ENCODE data around the gene ZDHHC12.
A peak's percentile ranks its signal among the peaks of the same experiment; 100 is the strongest.

Gene ZDHHC12

DNA sequence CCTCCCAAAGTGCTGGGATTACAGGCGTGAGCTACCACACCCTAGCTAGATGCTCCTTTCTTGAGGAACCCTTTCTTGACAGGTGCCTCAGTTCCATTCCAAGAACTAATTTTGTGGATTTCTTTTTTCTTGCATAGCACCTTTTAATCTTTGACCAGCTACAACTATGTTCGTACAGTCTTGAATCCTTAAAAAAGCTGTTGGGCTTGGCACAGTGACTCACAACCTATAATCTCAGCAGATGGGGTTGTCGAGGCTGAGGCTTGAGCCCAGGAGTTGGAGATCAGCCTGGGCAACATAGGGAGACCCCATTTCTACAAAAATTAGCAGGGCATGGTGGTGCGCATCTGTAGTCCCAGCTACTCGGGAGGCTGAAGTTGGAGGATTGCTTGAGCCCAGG is 49.1 kb upstream of the ZDHHC12 start:
- CTCF ChIA-PET: interaction anchor here (1.1 to 1.5 kb wide), 3 partner anchors 12 to 45 kb away, joined by 3 to 6 read pairs (median 3); partner anchors contain the start of gene ENDOG
- no peaks in the 10 kb centered on the region for H3K4me1 ChIP-seq (ENCODE audit: control insufficient read depth, insufficient read depth, low read length)
- no peaks in the 10 kb centered on the region for H3K9me3 ChIP-seq (ENCODE audit: control insufficient read depth, insufficient read depth, low read depth, low read length)
- H3K4me3 ChIP-seq (ENCODE audit: low read depth, low read length): no peak overlapping the region
- POLR2A ChIA-PET: interaction anchor here (0.6 to 1.2 kb wide), 4 partner anchors 14 to 829 kb away, joined by 3 to 6 read pairs (median 5); partner anchors contain the start of genes ENDOG and TBC1D13
- H3K36me3 ChIP-seq (ENCODE audit: control insufficient read depth in 2 of 2, insufficient read depth in 1 of 2, low read length in 2 of 2): peaks cover 0 to 9% of the 10 kb centered on the region in 2 experiments; a peak in 1 of 3 replicates
- TF ChIP-seq, protein P1, sequence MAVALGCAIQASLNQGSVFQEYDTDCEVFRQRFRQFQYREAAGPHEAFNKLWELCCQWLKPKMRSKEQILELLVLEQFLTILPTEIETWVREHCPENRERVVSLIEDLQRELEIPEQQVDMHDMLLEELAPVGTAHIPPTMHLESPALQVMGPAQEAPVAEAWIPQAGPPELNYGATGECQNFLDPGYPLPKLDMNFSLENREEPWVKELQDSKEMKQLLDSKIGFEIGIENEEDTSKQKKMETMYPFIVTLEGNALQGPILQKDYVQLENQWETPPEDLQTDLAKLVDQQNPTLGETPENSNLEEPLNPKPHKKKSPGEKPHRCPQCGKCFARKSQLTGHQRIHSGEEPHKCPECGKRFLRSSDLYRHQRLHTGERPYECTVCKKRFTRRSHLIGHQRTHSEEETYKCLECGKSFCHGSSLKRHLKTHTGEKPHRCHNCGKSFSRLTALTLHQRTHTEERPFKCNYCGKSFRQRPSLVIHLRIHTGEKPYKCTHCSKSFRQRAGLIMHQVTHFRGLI (tag by site-specific recombination; IDR thresholded peaks at IDR 0.05): peak; percentile 79; the same call in 1 of the 2 replicates
- TF ChIP-seq ZNF701 (tag by site-specific recombination; IDR thresholded peaks at IDR 0.05) (no peak), ZNF335 (tag by site-specific recombination; conservative IDR thresholded peaks at IDR 0.05) (no peak), ZNF624 (tag by site-specific recombination; IDR thresholded peaks at IDR 0.05) (no peak), ZNF311 (tag by site-specific recombination; IDR thresholded peaks at IDR 0.05; ENCODE audit: borderline replicate concordance) (no peak), ZNF133 (tag by site-specific recombination; IDR thresholded peaks at IDR 0.05) (no peak)
- no peak overlapping the region for H3K27ac ChIP-seq (ENCODE audit: extremely low read depth, low read depth, low read length)

- POLR2A ChIA-PET: interaction anchor here (1.0 to 1.2 kb wide), 5 partner anchors 11 to 58 kb away, joined by 3 to 5 read pairs (median 4); partner anchors contain the start of genes ENDOG and SPOUT1
- peaks cover 0 to 16% of the 10 kb centered on the region in 2 experiments; a peak in 1 of 3 replicates for H3K36me3 ChIP-seq (ENCODE audit: control insufficient read depth in 2 of 2, insufficient read depth in 1 of 2, low read length in 2 of 2)
- peak within 1 kb of the TSS; percentile 64 for H3K4me3 ChIP-seq (ENCODE audit: low read depth, low read length)
- no peaks in the 10 kb centered on the region for H3K9me3 ChIP-seq (ENCODE audit: control insufficient read depth, insufficient read depth, low read depth, low read length)
- H3K4me1 ChIP-seq (ENCODE audit: control insufficient read depth, insufficient read depth, low read length): no peaks in the 10 kb centered on the region
- H3K27ac ChIP-seq (ENCODE audit: extremely low read depth, low read depth, low read length): peak within 1 kb of the TSS; percentile 85
- CTCF ChIA-PET: interaction anchor here (0.9 to 1.5 kb wide), 5 partner anchors 14 to 46 kb away, joined by 3 to 7 read pairs (median 5); partner anchors contain the start of gene ENDOG
- peak; percentile 70 for TF ChIP-seq EGR2 (tag by site-specific recombination; IDR thresholded peaks at IDR 0.05; ENCODE audit: low read depth)
- TF ChIP-seq ZNF654 (tag by site-specific recombination; IDR thresholded peaks at IDR 0.05; ENCODE audit: low read depth): no peak
- no peak for TF ChIP-seq ZNF140 (tag by site-specific recombination; IDR thresholded peaks at IDR 0.05)
- TF ChIP-seq GLIS2 (tag by site-specific recombination; IDR thresholded peaks at IDR 0.05): peak; percentile 80
- TF ChIP-seq PATZ1 (tag by site-specific recombination; IDR thresholded peaks at IDR 0.05): peak; percentile 90
- TF ChIP-seq ZNF16 (tag by site-specific recombination; IDR thresholded peaks at IDR 0.05; ENCODE audit: low read depth): no peak
- no peak; the same call in 1 of the 2 replicates for TF ChIP-seq WT1 (tag by site-specific recombination; IDR thresholded peaks at IDR 0.05)
- peak; percentile 97 for TF ChIP-seq ZFP37 (tag by site-specific recombination; IDR thresholded peaks at IDR 0.05)
- TF ChIP-seq ZNF585B (tag by site-specific recombination; IDR thresholded peaks at IDR 0.05): no peak
- TF ChIP-seq ZNF24 (tag by site-specific recombination; IDR thresholded peaks at IDR 0.05): peak; percentile 85
- peak; percentile 71; the same call in 1 of the 2 replicates for TF ChIP-seq ZSCAN18 (tag by site-specific recombination; IDR thresholded peaks at IDR 0.05)
- TF ChIP-seq TSHZ1 (tag by site-specific recombination; IDR thresholded peaks at IDR 0.05; ENCODE audit: borderline replicate concordance): peak; percentile 81; the same call in 1 of the 2 replicates
- TF ChIP-seq, protein P2, sequence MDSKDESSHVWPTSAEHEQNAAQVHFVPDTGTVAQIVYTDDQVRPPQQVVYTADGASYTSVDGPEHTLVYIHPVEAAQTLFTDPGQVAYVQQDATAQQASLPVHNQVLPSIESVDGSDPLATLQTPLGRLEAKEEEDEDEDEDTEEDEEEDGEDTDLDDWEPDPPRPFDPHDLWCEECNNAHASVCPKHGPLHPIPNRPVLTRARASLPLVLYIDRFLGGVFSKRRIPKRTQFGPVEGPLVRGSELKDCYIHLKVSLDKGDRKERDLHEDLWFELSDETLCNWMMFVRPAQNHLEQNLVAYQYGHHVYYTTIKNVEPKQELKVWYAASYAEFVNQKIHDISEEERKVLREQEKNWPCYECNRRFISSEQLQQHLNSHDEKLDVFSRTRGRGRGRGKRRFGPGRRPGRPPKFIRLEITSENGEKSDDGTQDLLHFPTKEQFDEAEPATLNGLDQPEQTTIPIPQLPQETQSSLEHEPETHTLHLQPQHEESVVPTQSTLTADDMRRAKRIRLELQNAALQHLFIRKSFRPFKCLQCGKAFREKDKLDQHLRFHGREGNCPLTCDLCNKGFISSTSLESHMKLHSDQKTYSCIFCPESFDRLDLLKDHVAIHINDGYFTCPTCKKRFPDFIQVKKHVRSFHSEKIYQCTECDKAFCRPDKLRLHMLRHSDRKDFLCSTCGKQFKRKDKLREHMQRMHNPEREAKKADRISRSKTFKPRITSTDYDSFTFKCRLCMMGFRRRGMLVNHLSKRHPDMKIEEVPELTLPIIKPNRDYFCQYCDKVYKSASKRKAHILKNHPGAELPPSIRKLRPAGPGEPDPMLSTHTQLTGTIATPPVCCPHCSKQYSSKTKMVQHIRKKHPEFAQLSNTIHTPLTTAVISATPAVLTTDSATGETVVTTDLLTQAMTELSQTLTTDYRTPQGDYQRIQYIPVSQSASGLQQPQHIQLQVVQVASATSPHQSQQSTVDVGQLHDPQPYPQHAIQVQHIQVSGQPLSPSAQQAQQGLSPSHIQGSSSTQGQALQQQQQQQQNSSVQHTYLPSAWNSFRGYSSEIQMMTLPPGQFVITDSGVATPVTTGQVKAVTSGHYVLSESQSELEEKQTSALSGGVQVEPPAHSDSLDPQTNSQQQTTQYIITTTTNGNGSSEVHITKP (tag by site-specific recombination; IDR thresholded peaks at IDR 0.05): peak; percentile 64
- TF ChIP-seq ZNF677 (tag by site-specific recombination; IDR thresholded peaks at IDR 0.05): peak; percentile 48; the same call in 1 of the 2 replicates
These were observed 48.0 kb upstream of the ZDHHC12 start, which contains the start of gene ZER1 for GRCh38 chr9:128771745-128772519. Gene ZER1, minus strand, starts transcription at chr9:128771927. Its CDS starts 16,362 bp downstream, at chr9:128755565.

Measured in HEK293 (cell line).